ENCODE data around the gene GLIS1. TPM values are rescaled to one million over a fixed set of nuclear protein-coding genes. Genes with fewer than 3 reads are reported as not detected.

The GLIS1 gene
- total RNA-seq, 1 experiment from 2014 or later = 0.24 TPM

- no peak for TF ChIP-seq CTCF (IDR thresholded peaks at IDR 0.05)
These were observed 222.8 kb downstream of the GLIS1 start (continued) for GRCh38 chr1:53516181-53516580.

GRCh38 chr1:53514436-53514835, 224.5 kb downstream of the GLIS1 start:
- peaks cover 12% of the 10 kb centered on the region; the same call in 1 of the 2 replicates for H3K4me1 Mint-ChIP-seq
- POLR2A ChIA-PET = interaction anchor here (0.6 kb wide), 1 partner anchor 722 kb away, joined by 3 read pairs; no protein-coding TSS in a partner anchor
- DNase-seq (ENCODE audit: low spot score) = no peak
- TF ChIP-seq, protein P1, sequence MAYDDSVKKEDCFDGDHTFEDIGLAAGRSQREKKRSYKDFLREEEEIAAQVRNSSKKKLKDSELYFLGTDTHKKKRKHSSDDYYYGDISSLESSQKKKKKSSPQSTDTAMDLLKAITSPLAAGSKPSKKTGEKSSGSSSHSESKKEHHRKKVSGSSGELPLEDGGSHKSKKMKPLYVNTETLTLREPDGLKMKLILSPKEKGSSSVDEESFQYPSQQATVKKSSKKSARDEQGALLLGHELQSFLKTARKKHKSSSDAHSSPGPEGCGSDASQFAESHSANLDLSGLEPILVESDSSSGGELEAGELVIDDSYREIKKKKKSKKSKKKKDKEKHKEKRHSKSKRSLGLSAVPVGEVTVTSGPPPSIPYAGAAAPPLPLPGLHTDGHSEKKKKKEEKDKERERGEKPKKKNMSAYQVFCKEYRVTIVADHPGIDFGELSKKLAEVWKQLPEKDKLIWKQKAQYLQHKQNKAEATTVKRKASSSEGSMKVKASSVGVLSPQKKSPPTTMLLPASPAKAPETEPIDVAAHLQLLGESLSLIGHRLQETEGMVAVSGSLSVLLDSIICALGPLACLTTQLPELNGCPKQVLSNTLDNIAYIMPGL (CRISPR knock-in tag; IDR thresholded peaks at IDR 0.05) = no peak
- TF ChIP-seq SOX15 (CRISPR knock-in tag; IDR thresholded peaks at IDR 0.05) (no peak), ETV6 (CRISPR knock-in tag; IDR thresholded peaks at IDR 0.05) (no peak), ZSCAN18 (CRISPR knock-in tag; IDR thresholded peaks at IDR 0.05) (no peak), FOXP1 (CRISPR knock-in tag; IDR thresholded peaks at IDR 0.05; ENCODE audit: borderline replicate concordance) (no peak), FOXK1 (CRISPR knock-in tag; IDR thresholded peaks at IDR 0.05) (no peak)
- TF ChIP-seq, protein P2, sequence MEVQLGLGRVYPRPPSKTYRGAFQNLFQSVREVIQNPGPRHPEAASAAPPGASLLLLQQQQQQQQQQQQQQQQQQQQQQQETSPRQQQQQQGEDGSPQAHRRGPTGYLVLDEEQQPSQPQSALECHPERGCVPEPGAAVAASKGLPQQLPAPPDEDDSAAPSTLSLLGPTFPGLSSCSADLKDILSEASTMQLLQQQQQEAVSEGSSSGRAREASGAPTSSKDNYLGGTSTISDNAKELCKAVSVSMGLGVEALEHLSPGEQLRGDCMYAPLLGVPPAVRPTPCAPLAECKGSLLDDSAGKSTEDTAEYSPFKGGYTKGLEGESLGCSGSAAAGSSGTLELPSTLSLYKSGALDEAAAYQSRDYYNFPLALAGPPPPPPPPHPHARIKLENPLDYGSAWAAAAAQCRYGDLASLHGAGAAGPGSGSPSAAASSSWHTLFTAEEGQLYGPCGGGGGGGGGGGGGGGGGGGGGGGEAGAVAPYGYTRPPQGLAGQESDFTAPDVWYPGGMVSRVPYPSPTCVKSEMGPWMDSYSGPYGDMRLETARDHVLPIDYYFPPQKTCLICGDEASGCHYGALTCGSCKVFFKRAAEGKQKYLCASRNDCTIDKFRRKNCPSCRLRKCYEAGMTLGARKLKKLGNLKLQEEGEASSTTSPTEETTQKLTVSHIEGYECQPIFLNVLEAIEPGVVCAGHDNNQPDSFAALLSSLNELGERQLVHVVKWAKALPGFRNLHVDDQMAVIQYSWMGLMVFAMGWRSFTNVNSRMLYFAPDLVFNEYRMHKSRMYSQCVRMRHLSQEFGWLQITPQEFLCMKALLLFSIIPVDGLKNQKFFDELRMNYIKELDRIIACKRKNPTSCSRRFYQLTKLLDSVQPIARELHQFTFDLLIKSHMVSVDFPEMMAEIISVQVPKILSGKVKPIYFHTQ (CRISPR knock-in tag; IDR thresholded peaks at IDR 0.05) = no peak
- TF ChIP-seq, protein P3, sequence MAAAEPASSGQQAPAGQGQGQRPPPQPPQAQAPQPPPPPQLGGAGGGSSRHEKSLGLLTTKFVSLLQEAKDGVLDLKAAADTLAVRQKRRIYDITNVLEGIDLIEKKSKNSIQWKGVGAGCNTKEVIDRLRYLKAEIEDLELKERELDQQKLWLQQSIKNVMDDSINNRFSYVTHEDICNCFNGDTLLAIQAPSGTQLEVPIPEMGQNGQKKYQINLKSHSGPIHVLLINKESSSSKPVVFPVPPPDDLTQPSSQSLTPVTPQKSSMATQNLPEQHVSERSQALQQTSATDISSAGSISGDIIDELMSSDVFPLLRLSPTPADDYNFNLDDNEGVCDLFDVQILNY (CRISPR knock-in tag; IDR thresholded peaks at IDR 0.05) = no peak
- TF ChIP-seq, protein P4, sequence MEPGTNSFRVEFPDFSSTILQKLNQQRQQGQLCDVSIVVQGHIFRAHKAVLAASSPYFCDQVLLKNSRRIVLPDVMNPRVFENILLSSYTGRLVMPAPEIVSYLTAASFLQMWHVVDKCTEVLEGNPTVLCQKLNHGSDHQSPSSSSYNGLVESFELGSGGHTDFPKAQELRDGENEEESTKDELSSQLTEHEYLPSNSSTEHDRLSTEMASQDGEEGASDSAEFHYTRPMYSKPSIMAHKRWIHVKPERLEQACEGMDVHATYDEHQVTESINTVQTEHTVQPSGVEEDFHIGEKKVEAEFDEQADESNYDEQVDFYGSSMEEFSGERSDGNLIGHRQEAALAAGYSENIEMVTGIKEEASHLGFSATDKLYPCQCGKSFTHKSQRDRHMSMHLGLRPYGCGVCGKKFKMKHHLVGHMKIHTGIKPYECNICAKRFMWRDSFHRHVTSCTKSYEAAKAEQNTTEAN (CRISPR knock-in tag; IDR thresholded peaks at IDR 0.05) = no peak
- CTCF ChIA-PET = interaction anchor here (1.0 kb wide), 1 partner anchor 28 kb away, joined by 3 read pairs; no protein-coding TSS in a partner anchor
- no peaks in the 10 kb centered on the region for H3K9me3 Mint-ChIP-seq
- no peak for ATAC-seq
- no peak overlapping the region for H3K27ac Mint-ChIP-seq
- no peaks in the 10 kb centered on the region for H3K27me3 Mint-ChIP-seq (ENCODE audit: low read depth)
- H3K36me3 Mint-ChIP-seq = no peaks in the 10 kb centered on the region
- H3K4me3 Mint-ChIP-seq = no peak overlapping the region

DNA sequence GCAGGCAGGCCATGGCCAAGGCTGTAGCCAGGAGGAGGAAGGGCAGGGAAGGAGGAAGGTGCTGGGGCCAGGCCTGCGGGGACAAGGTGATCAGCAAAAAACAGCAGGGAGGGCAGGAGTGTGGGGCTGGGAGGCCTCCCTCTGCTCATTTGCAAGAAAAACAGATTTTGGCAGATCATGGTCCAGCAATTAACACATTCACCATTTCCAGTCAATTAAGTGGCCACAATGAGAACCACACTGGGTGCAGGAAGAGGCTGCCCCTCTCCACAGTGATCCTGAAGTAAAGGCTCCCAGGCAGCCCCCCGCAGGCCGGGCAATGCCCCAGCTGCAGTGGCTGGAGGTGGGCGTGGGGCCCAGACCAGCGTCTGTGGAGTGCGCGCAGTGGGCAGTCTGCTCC, 225.1 kb downstream of the GLIS1 start:
- no peak overlapping the region for H3K27ac Mint-ChIP-seq
- CTCF ChIA-PET = interaction anchor here (1.0 kb wide), 1 partner anchor 28 kb away, joined by 3 read pairs; no protein-coding TSS in a partner anchor
- no peak overlapping the region for H3K4me3 Mint-ChIP-seq
- no peaks in the 10 kb centered on the region for H3K9me3 Mint-ChIP-seq
- H3K27me3 Mint-ChIP-seq (ENCODE audit: low read depth) = no peaks in the 10 kb centered on the region
- DNase-seq (ENCODE audit: low spot score) (no peak), ATAC-seq (no peak)
- H3K4me1 Mint-ChIP-seq = peaks cover 12% of the 10 kb centered on the region; the same call in 1 of the 2 replicates
- POLR2A ChIA-PET = no interaction called here
- H3K36me3 Mint-ChIP-seq = no peaks in the 10 kb centered on the region
- TF ChIP-seq, protein P5, sequence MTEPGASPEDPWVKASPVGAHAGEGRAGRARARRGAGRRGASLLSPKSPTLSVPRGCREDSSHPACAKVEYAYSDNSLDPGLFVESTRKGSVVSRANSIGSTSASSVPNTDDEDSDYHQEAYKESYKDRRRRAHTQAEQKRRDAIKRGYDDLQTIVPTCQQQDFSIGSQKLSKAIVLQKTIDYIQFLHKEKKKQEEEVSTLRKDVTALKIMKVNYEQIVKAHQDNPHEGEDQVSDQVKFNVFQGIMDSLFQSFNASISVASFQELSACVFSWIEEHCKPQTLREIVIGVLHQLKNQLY (CRISPR knock-in tag; IDR thresholded peaks at IDR 0.05) = no peak
- TF ChIP-seq HMGA2 (CRISPR knock-in tag; IDR thresholded peaks at IDR 0.05) (no peak), E2F1 (CRISPR knock-in tag; IDR thresholded peaks at IDR 0.05) (no peak)
- TF ChIP-seq, protein P6, sequence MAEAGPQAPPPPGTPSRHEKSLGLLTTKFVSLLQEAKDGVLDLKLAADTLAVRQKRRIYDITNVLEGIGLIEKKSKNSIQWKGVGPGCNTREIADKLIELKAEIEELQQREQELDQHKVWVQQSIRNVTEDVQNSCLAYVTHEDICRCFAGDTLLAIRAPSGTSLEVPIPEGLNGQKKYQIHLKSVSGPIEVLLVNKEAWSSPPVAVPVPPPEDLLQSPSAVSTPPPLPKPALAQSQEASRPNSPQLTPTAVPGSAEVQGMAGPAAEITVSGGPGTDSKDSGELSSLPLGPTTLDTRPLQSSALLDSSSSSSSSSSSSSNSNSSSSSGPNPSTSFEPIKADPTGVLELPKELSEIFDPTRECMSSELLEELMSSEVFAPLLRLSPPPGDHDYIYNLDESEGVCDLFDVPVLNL (CRISPR knock-in tag; IDR thresholded peaks at IDR 0.05; ENCODE audit: borderline replicate concordance, low read depth) = no peak
